ENCODE results near the gene GNA15.

- TF ChIP-seq CTCF (IDR thresholded peaks at IDR 0.05; ENCODE audit: insufficient read depth, low read length, poor library complexity, severe bottlenecking) (no peak), EZH2phosphoT487 (conservative IDR thresholded peaks at IDR 0.05; ENCODE audit: low read length) (no peak)
Observed at GRCh38 chr19:3097442-3097871, 38.4 kb upstream of the GNA15 start.
